ENCODE data around the gene SERPINA4. TPM values are rescaled to one million over a fixed set of nuclear protein-coding genes. Genes with fewer than 3 reads are reported as not detected.

Gene SERPINA4
- total and polyA plus RNA-seq, 2 of the 13 experiments (the other 11 are each of a cell fraction or from before 2014, with no cell fraction given) = 39.1 to 57.8 TPM

DNA sequence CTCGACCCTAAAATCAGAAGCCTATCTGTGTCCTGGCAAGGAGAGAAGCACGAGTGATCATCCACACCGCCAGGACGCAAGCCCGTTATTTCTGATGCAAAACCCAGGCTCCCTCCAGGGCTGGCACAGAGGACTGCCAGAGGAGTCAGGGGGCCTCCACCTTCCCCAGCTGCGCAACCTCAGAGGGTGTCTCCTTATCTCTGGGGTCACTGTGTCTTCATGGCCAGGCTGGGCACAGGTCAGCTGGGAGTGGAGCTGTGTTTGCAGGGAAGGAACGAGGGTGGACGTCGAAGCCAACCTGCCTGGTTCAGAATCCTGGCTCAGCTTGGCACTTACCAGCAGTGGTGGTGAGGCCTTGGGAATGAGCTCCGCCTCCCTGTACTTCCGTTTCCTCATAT lies 38.9 kb downstream of the SERPINA4 start (continued):
- no peak for TF ChIP-seq MATR3 (CRISPR knock-in tag; IDR thresholded peaks at IDR 0.05)
- no peak for TF ChIP-seq ZNF678 (CRISPR knock-in tag; IDR thresholded peaks at IDR 0.05)
- no peak for TF ChIP-seq MXD4 (CRISPR knock-in tag; IDR thresholded peaks at IDR 0.05)
- TF ChIP-seq TGIF2 (CRISPR knock-in tag; IDR thresholded peaks at IDR 0.05) = no peak
- TF ChIP-seq, protein P1, sequence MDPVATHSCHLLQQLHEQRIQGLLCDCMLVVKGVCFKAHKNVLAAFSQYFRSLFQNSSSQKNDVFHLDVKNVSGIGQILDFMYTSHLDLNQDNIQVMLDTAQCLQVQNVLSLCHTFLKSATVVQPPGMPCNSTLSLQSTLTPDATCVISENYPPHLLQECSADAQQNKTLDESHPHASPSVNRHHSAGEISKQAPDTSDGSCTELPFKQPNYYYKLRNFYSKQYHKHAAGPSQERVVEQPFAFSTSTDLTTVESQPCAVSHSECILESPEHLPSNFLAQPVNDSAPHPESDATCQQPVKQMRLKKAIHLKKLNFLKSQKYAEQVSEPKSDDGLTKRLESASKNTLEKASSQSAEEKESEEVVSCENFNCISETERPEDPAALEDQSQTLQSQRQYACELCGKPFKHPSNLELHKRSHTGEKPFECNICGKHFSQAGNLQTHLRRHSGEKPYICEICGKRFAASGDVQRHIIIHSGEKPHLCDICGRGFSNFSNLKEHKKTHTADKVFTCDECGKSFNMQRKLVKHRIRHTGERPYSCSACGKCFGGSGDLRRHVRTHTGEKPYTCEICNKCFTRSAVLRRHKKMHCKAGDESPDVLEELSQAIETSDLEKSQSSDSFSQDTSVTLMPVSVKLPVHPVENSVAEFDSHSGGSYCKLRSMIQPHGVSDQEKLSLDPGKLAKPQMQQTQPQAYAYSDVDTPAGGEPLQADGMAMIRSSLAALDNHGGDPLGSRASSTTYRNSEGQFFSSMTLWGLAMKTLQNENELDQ (CRISPR knock-in tag; IDR thresholded peaks at IDR 0.05; ENCODE audit: borderline replicate concordance) = no peak
- TF ChIP-seq ZNF556 (CRISPR knock-in tag; IDR thresholded peaks at IDR 0.05; ENCODE audit: borderline replicate concordance) = no peak
- no peak for TF ChIP-seq ZNF788 (CRISPR knock-in tag; IDR thresholded peaks at IDR 0.05; ENCODE audit: borderline replicate concordance)
- TF ChIP-seq ZNF644 (CRISPR knock-in tag; IDR thresholded peaks at IDR 0.05; ENCODE audit: low read depth) = no peak
- TF ChIP-seq BHLHE40 (IDR thresholded peaks at IDR 0.05; ENCODE audit: low read length) = no peak
- TF ChIP-seq ZNF101 (CRISPR knock-in tag; IDR thresholded peaks at IDR 0.05; ENCODE audit: borderline replicate concordance, low read depth) = no peak
- TF ChIP-seq CHD4 (IDR thresholded peaks at IDR 0.05; ENCODE audit: borderline replicate concordance, low read length) = no peak
- TF ChIP-seq MXI1 (IDR thresholded peaks at IDR 0.05; ENCODE audit: borderline replicate concordance, low read depth, low read length) = no peak
- no peak for TF ChIP-seq SOX6 (IDR thresholded peaks at IDR 0.05)
- TF ChIP-seq SOX6 (CRISPR knock-in tag; IDR thresholded peaks at IDR 0.05) = no peak
- no peak for TF ChIP-seq ZNF180 (CRISPR knock-in tag; IDR thresholded peaks at IDR 0.05; ENCODE audit: borderline replicate concordance, low read depth)
- TF ChIP-seq ELF4 (CRISPR knock-in tag; IDR thresholded peaks at IDR 0.05; ENCODE audit: borderline replicate concordance) = 0 out of 2 replicates have a peak, but pooled peaks have one; percentile 11
- TF ChIP-seq ZNF468 (CRISPR knock-in tag; IDR thresholded peaks at IDR 0.05) = no peak
- TF ChIP-seq MED1 (CRISPR knock-in tag; IDR thresholded peaks at IDR 0.05) = no peak
- TF ChIP-seq ZNF564 (CRISPR knock-in tag; IDR thresholded peaks at IDR 0.05) = 0 out of 2 replicates have a peak, but pooled peaks have one; percentile 15
- TF ChIP-seq ZNF792 (CRISPR knock-in tag; IDR thresholded peaks at IDR 0.05) = no peak
- TF ChIP-seq SKI (IDR thresholded peaks at IDR 0.05; ENCODE audit: partially characterized antibody) = no peak
- TF ChIP-seq FOXO1 (CRISPR knock-in tag; IDR thresholded peaks at IDR 0.05) = no peak
- TF ChIP-seq ZSCAN31 (CRISPR knock-in tag; IDR thresholded peaks at IDR 0.05; ENCODE audit: low read depth) = no peak
- TF ChIP-seq KAT7 (CRISPR knock-in tag; IDR thresholded peaks at IDR 0.05; ENCODE audit: borderline replicate concordance) = no peak
- TF ChIP-seq PAF1 (CRISPR knock-in tag; IDR thresholded peaks at IDR 0.05) = no peak
- no peak for TF ChIP-seq ZNF549 (CRISPR knock-in tag; IDR thresholded peaks at IDR 0.05)
- TF ChIP-seq GATAD1 (CRISPR knock-in tag; IDR thresholded peaks at IDR 0.05) = no peak
- TF ChIP-seq, protein P2, sequence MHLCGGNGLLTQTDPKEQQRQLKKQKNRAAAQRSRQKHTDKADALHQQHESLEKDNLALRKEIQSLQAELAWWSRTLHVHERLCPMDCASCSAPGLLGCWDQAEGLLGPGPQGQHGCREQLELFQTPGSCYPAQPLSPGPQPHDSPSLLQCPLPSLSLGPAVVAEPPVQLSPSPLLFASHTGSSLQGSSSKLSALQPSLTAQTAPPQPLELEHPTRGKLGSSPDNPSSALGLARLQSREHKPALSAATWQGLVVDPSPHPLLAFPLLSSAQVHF (CRISPR knock-in tag; IDR thresholded peaks at IDR 0.05) = no peak
- no peak for TF ChIP-seq ZKSCAN1 (IDR thresholded peaks at IDR 0.05; ENCODE audit: low read length)
- TF ChIP-seq PHF21A (CRISPR knock-in tag; IDR thresholded peaks at IDR 0.05) = no peak
- no peak for TF ChIP-seq KDM4B (CRISPR knock-in tag; IDR thresholded peaks at IDR 0.05)
- no peak for TF ChIP-seq ZNF232 (CRISPR knock-in tag; IDR thresholded peaks at IDR 0.05; ENCODE audit: borderline replicate concordance)
- TF ChIP-seq MEIS1 (CRISPR knock-in tag; IDR thresholded peaks at IDR 0.05; ENCODE audit: borderline replicate concordance) = 0 out of 2 replicates have a peak, but pooled peaks have one; percentile 15
- no peak for TF ChIP-seq ZNF670 (CRISPR knock-in tag; IDR thresholded peaks at IDR 0.05; ENCODE audit: borderline replicate concordance)
- TF ChIP-seq TP53 (CRISPR knock-in tag; conservative IDR thresholded peaks at IDR 0.05) = no peak

Data from HepG2 (cell line).